Measurements from ENCODE around the gene RPL27A. TPM values are rescaled to one million over a fixed set of nuclear protein-coding genes. Genes with fewer than 3 reads are reported as not detected.

RPL27A gene
- total RNA-seq, 2 donors from 2014 or later, result 577 to 727 TPM

- ATAC-seq (peak; percentile 94 to 99), DNase-seq (peak; percentile 64)
- intact Hi-C loops (cut with DNase I), result no loop called here
Measured at GRCh38 chr11:8671193-8671612, 11.4 kb upstream of the RPL27A start.

DNA sequence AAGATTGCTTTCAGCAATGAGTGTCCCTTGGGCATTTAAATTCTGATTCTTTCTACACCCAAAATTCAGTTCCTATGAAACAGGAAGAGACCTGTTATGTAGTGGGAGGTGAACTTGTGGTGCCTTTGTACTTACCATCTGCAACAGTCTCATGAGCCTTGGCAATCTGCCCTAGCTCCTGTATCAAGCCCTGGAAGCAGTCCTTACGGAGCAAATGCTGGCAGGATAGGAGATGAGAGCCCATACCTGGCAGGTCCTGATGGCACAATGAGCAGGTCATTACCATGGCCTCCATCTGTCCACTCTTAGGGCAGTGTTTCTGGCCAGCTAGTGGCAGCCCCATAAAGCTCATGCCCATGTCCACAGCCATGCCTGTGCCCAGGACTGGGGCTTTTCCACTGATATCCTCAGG is 10.9 kb upstream of the RPL27A start:
- ATAC-seq (peak; percentile 33 to 74), DNase-seq (peak; percentile 58)
- intact Hi-C loops (cut with DNase I), result no loop called here

DNA sequence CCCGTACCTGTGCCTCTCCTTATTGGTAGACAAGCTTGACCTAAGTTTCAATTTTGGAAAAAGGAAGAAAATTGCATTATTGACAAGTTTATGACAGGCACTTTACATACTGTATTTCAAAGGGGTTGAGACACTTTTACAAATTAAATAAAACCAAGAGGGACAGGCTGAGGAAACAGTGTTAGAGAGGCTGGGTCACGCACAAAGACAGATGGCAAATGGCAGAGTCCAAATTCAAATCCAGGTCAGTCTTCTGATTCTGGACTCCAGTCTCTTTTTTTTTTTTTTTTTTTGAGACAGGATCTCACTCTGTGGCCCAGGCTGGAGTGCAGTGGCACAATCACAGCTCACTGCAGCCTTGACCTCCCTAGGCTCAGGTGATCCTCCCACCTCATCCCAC is 10.2 kb upstream of the RPL27A start:
- no peak for ATAC-seq
- intact Hi-C loops (cut with DNase I), result no loop called here
- no peak for DNase-seq

GRCh38 chr11:8674859-8675258 is 7.7 kb upstream of the RPL27A start:
- intact Hi-C loops (cut with DNase I), result no loop called here

GRCh38 chr11:8676458-8676857 is 6.1 kb upstream of the RPL27A start:
- ATAC-seq, result no peak

More at GRCh38 chr11:8674859-8675258, 7.7 kb upstream of the RPL27A start:
- ATAC-seq (no peak), DNase-seq (no peak)

DNA sequence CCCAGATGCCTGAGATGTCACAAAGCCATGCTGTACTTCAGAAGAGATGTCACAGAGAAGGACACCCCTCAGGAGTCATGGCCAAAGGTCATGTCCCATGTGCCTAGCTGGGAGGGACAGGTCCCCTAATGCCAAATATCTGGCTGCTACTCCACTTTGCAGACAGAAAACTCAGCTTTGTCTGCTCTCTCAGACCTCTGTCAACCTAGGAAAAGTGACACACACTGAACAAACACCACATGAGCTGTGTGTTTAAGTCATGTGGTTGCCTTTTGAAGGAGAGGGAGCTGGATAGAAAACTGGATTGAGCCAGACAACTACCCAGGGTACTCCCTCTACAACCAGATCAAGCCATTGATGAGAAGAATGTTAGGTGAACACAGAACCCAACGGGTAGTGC is 3.6 kb upstream of the RPL27A start:
- intact Hi-C loops (cut with DNase I), result no loop called here
- no peak for DNase-seq
- ATAC-seq, result no peak

More at GRCh38 chr11:8676458-8676857, 6.1 kb upstream of the RPL27A start:
- intact Hi-C loops (cut with DNase I), result no loop called here
- no peak for DNase-seq

DNA sequence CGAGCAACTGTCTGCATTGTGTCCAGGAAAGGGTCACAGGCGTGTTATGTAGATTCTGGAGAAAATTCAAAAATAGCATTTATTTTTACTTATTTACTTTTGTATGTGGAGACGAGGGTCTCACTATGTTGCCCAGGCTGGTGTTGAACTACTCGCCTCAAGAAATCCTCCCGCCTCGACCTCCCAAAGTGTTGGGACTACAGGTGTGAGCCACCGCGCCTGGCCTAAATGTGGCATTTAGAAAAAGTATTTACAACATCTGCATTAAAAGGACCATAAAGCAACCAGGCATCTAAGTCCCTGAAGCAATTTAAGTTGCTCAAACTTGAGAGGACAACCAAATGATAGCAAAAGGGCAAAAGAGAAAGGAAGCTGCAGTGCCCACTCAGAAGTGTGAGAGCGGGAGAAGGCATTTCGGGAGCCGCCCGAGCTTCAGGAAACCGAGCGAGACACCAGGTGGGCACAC is 722 bp upstream of the RPL27A start:
- ATAC-seq (no peak), DNase-seq (no peak)
- intact Hi-C loops (cut with DNase I), result loop anchor here in 1 of 2 donors (5.0 kb wide), 1 partner anchor 230 kb away; the partner anchor contains the start of gene AKIP1

GRCh38 chr11:8683115-8683807 is 669 bp downstream of the RPL27A start:
- DNase-seq (peak; percentile 43), ATAC-seq (peak; percentile 2 to 17)
- intact Hi-C loops (cut with DNase I), result loop anchor here in 1 of 2 donors (5.0 kb wide), 1 partner anchor 229 kb away; the partner anchor contains the start of gene AKIP1

DNA sequence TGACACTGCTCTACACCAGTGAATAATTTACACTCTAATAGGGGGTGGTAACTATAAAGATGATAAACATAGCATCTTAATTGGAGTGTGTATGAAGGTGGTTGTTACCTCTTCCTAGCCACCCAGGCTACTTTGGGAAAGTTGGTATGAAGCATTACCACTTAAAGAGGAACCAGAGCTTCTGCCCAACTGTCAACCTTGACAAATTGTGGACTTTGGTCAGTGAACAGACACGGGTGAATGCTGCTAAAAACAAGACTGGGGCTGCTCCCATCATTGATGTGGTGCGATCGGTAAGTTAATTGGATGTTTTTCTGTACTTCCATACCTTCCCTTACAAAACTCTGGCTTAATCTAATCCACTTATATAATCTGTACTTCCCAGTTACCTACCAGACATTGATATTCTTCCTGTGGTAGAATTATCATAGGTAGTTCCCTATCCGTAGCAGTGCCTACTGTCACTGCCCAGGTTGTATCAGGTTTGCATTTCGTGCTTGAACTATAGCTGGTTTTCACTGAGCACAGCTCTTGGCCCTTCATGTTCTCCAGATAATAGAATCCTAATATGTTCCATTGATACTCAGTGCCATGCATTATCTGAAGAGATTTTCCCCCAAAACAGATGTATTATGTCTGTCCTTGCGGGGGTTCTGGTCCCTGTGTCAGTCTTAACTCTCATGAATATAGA is 2.2 kb downstream of the RPL27A start:
- DNase-seq (no peak), ATAC-seq (no peak)
- intact Hi-C loops (cut with DNase I), result loop anchor here (5.0 kb wide), 3 partner anchors 128 to 278 kb away; partner anchors contain the start of genes AKIP1 (in 1 of the 2) and TMEM9B (in 1 of the 2)

DNA sequence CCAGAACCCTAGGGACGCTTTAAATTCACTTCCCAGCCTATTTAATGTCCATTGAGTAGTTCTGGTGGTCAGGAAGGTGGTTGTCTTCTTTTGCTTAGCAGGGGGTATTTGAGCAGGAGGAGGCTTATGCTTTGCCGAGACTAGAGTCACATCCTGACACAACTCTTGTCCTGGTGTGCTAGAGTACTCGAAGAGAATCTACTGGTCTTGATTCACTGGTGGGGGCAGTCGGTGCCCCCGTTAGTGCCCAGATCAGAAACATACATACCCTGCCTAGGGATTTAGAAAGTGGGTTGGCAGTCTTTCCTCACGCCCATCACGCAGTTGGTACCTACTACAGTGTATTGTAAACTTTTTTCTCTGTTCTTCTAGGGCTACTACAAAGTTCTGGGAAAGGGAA is 2.7 kb downstream of the RPL27A start:
- intact Hi-C loops (cut with DNase I), result loop anchor here (5.0 kb wide), 2 partner anchors 127 to 277 kb away; partner anchors contain the start of gene TMEM9B (in 1 of the 2)
- DNase-seq, result no peak
- no peak for ATAC-seq

- DNase-seq (no peak), ATAC-seq (no peak)
- intact Hi-C loops (cut with DNase I), result loop anchor here (5.0 kb wide), 2 partner anchors 126 to 276 kb away; partner anchors contain the start of gene TMEM9B (in 1 of the 2)
Measured at GRCh38 chr11:8685820-8686219, 3.2 kb downstream of the RPL27A start.

DNA sequence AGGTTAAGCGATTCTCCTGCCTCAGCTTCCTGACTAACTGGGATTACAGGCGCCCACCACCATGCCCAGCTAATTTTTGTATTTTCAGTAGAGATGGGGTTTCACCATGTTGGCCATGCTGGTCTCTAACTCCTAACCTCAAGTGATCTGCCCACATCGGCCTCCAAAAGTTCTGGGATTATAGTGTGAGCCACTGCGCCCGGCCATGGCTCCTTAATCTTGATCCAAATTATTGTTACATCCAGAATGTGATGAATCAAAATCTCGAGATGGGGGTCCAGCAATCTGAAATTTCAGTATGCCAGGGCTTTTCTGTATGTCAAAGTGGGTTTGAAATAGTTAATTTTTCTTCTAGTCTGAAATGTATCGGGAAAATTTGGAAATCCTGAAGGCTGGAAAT is 3.7 kb downstream of the RPL27A start:
- ATAC-seq (no peak), DNase-seq (no peak)
- intact Hi-C loops (cut with DNase I), result loop anchor here (5.0 kb wide), 2 partner anchors 126 to 276 kb away; partner anchors contain the start of gene TMEM9B (in 1 of the 2)

DNA sequence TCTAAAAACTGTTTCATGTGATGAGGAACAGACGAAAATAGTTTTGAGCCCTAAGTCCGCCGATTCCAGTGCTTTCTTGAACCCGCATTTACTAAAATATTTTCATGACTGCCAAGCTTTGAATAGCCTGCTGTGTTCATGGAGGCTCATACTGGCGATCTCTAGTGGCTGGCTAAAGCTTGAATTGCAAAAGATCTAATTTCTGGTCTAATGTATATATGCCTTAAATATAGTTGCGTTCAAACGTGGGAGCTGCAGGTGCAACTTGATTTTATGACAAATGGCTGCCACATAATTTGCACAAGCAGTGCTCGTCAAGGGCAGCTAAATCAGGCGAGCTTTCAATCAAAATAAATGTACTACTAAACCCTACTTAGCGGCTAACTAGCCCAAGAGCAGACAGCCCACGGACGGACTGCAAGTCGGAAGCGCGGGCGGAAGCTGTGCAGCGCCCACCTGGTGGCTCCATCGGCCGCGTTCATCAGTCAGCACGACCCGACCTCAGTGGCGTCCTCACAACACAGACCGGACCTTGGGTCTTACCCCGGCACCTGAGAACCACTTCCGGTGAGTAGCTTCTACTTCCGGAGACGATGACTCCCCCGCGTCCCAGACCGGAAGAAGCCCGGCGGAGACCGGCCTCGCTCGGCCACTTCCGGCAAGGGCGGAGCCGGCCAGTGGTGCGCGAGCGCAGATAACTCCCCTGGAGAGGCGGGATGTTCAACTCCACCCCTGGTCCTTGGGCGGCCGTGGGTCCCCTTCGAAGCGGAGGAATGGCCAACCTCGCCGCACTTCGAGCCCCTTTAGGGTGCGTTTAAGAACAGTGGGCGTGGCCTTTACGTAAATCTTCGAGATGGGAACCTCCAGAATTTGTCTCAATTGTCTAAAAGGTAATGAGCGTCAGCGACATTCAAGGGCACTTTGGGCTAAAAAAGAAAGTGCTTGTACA is 6.1 kb downstream of the RPL27A start:
- intact Hi-C loops (cut with DNase I), result loop anchor here (2.0 to 5.0 kb wide), 3 partner anchors 122 to 274 kb away; partner anchors contain the start of gene TMEM9B (in 1 of the 2)
- DNase-seq, result peak; percentile 96
- ATAC-seq, result peak; percentile 96 to 99

- DNase-seq (no peak), ATAC-seq (no peak)
- intact Hi-C loops (cut with DNase I), result loop anchor here (2.0 to 5.0 kb wide), 3 partner anchors 121 to 273 kb away; partner anchors contain the start of gene TMEM9B (in 1 of the 2)
Measured at GRCh38 chr11:8689726-8690255, 7.2 kb downstream of the RPL27A start.

DNA sequence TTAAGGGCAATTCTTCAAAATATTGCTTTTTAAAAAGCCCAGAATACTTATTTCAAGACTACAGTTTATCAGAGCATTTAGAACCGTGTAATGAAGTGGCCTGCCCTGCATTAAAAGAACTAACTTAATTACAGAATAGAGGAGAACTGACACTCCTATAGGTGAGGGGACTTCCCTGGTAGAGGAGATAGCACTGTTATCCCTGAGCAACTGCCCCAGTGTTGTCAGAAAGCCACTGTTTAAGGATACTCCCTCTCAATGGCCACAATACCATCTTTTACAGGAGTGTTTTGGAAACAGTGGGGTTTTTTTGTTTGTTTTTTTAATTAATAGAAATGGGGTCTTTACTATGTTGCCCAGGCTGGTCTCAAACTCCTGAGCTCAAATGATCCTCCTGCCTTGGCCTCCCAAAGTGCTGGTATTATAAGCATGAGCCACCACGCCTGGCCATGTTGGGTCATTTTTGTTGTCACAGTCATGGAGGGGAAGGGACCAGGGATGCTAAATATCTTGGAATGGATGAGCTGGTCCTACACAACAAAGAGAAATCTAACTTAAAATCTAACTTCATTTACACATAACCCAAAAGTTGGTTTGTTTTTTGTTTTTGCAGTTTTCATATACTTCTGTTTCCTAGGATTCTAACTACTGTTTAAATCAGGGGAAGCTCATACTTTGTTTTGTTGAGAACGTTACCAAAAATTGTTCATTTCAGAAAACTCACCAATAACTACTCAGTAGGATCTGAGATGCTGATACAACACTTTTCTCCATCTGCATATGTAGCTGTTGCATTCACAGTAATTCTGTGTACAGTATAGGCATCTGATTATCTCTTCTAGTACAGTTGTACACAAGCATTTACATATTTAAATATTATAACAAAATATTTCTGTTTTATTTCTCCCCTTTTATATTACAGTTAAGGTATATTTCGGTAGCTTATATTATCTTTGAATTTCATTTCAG is 8.1 kb downstream of the RPL27A start:
- ATAC-seq, result no peak
- intact Hi-C loops (cut with DNase I), result no loop called here
- DNase-seq, result no peak

GRCh38 chr11:8691601-8692000 is 9.0 kb downstream of the RPL27A start:
- DNase-seq (no peak), ATAC-seq (no peak)
- intact Hi-C loops (cut with DNase I), result no loop called here

GRCh38 chr11:8692417-8692816 is 9.8 kb downstream of the RPL27A start:
- no peak for ATAC-seq
- intact Hi-C loops (cut with DNase I), result no loop called here
- no peak for DNase-seq

Measured in left cardiac atrium (tissue), 4 donors.